ENCODE data around the gene FBXO21.

DNA sequence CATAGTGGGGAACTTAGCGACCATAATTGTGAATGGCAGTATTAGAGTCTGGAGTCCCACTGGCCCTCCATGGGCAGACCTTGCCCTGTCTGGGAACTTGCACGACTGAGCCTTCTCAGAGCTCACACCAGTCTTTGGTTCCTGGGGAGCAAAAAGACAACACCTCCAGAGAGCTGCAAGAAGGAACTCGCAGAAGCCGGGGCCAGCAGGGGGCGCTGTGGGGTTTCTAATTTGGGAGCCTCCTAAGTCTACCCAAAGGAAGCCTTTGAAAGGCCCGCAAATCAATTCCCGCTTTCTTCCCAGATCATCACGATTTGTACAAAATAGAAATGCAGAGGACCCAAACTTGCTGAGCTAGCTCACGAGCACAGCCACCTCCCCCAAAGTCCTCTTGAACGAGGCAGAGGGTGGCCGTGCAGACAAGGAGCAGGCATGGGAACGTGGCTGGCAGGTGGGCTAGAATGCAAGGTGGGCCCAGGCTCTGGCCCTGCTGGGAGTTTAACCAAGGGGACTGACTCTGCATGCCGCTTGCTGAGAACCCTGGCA, 46.3 kb upstream of the FBXO21 start:
- TF ChIP-seq, protein P1, sequence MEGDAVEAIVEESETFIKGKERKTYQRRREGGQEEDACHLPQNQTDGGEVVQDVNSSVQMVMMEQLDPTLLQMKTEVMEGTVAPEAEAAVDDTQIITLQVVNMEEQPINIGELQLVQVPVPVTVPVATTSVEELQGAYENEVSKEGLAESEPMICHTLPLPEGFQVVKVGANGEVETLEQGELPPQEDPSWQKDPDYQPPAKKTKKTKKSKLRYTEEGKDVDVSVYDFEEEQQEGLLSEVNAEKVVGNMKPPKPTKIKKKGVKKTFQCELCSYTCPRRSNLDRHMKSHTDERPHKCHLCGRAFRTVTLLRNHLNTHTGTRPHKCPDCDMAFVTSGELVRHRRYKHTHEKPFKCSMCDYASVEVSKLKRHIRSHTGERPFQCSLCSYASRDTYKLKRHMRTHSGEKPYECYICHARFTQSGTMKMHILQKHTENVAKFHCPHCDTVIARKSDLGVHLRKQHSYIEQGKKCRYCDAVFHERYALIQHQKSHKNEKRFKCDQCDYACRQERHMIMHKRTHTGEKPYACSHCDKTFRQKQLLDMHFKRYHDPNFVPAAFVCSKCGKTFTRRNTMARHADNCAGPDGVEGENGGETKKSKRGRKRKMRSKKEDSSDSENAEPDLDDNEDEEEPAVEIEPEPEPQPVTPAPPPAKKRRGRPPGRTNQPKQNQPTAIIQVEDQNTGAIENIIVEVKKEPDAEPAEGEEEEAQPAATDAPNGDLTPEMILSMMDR (conservative IDR thresholded peaks at IDR 0.05 in 1 of 2, IDR thresholded peaks at IDR 0.05 in 1 of 2; ENCODE audit: low read depth in 1 of 2, low read length in 2 of 2): peak; percentile 67 to 68
- no peak for TF ChIP-seq EZH2 (IDR thresholded peaks at IDR 0.05; ENCODE audit: low read length, missing control alignments)
